SJSA1 (cell line): ENCODE data around the gene STBD1. TPM values are rescaled to one million over a fixed set of nuclear protein-coding genes. Genes with fewer than 3 reads are reported as not detected.

ENCODE experiments used
- total RNA-seq: library from RNA; depleted of rRNA; stranded (reverse); fragments of >200 nt; shearing (Covaris generic); gene quantifications from 2 replicates; pipeline ENCODE4 v1.2.3, GENCODE V29; 2014; rRNA removed

STBD1 gene
- total RNA-seq, 1 experiment from 2014 or later = 10.3 TPM

Other genes with a start within 250 kb of the STBD1 start
- gene ART3, start 232.0 kb upstream of the STBD1 start, total RNA-seq = 1.00 and 7.7 TPM in 2 replicates
- gene NUP54, start 158.3 kb upstream of the STBD1 start, total RNA-seq = 37.5 and 77.7 TPM in 2 replicates
- gene SCARB2, start 92.9 kb upstream of the STBD1 start, total RNA-seq = 125 and 145 TPM in 2 replicates
- not detected in 2 replicates for gene FAM47E, start 55.0 kb upstream of the STBD1 start, total RNA-seq
- gene CCDC158, start 114.4 kb downstream of the STBD1 start, total RNA-seq = 0.53 TPM in 1 of 2 replicates, not detected in the other
- 18.7 and 22.5 TPM in 2 replicates for gene SHROOM3, start 128.5 kb downstream of the STBD1 start, total RNA-seq